ENCODE results near the gene OR7A10. TPM values are rescaled to one million over a fixed set of nuclear protein-coding genes. Genes with fewer than 3 reads are reported as not detected.

OR7A10 gene
- polyA plus RNA-seq (2011; rRNA removed) (not detected in 2 replicates), polyA minus RNA-seq (2011; rRNA and poly(A)+ RNA removed) (not detected in 2 replicates)

DNA sequence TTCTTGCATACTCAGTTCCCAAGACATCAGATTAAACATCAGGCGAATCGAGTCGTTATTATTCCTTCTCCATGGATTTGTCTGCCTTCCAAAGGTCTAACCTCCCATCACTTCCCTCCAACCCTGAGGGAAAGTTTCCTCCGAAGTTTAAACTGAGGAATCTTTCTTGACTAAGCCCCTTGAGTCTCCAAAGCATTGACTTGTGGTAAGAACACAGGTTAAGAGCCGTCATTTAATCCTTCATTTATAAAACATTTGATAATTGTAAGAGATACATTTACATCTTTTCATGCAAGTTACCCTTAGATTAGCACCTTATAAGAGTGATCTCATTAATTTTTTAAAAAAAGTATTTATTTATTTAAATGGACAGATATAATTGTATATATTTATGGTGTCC is at the start of gene OR7A10:
Gene OR7A10, minus strand, starts transcription at position 101 of the 400 bp plus-strand sequence. CDS start 7,045 bp downstream, outside the sequence.
- DNase-seq (ENCODE audit: low read depth), result no peak
- Histone ChIP-seq H3K4me3 (ENCODE audit: low read depth, low read length) (no peak within 1 kb of the TSS), H3K27me3 (ENCODE audit: control insufficient read depth, insufficient read depth, low read length) (peaks cover 1% of the 10 kb centered on the region; the same call in 1 of the 2 replicates), H3K36me3 (ENCODE audit: control insufficient read depth, insufficient read depth, low read length) (no peaks in the 10 kb centered on the region)
- CTCF ChIA-PET, result no interaction called here
- TF ChIP-seq, protein P1, sequence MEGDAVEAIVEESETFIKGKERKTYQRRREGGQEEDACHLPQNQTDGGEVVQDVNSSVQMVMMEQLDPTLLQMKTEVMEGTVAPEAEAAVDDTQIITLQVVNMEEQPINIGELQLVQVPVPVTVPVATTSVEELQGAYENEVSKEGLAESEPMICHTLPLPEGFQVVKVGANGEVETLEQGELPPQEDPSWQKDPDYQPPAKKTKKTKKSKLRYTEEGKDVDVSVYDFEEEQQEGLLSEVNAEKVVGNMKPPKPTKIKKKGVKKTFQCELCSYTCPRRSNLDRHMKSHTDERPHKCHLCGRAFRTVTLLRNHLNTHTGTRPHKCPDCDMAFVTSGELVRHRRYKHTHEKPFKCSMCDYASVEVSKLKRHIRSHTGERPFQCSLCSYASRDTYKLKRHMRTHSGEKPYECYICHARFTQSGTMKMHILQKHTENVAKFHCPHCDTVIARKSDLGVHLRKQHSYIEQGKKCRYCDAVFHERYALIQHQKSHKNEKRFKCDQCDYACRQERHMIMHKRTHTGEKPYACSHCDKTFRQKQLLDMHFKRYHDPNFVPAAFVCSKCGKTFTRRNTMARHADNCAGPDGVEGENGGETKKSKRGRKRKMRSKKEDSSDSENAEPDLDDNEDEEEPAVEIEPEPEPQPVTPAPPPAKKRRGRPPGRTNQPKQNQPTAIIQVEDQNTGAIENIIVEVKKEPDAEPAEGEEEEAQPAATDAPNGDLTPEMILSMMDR (IDR thresholded peaks at IDR 0.05; ENCODE audit: insufficient read depth, low read depth, low read length), result no peak
- POLR2A ChIA-PET, result no interaction called here

DNA sequence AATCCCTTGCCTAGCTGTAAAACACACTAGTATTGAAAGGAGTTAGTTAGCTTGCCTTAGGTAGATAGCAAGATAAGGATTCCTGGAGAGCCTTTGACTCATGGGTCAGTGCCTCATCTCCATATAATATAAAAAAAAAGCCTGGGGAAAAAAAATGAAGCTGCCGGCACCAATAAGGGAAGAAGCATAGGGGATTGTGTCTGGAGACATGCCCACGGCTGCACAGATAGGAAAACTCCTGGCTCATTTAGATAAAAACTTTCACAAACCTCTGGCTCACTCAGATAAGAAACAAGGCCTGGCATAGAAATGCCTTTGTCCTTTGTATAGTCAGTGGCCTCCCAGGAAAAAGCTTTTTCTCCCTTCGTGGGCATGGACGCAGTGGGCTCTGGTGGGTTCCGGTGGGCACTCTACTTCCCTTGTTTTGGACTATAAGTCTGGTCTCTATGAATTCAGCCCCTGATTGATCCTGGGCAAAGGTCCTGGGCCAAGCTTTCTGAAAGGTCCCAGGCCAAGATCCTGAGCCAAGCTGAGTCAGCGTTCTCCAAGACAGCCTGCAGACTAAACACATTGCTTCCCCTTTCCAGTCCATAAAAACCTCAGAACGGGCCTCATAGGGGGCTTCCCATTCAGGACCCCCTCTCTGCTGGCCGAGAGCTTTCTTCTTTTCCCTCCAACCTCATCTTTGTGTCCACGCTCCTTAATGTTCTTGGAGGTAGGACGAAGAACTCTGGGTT is 42.1 kb upstream of the OR7A10 start:
- CTCF ChIA-PET, result interaction anchor here (0.7 to 2.7 kb wide), 4 partner anchors 18 to 319 kb away, joined by 3 to 11 read pairs (median 6); partner anchors contain the start of gene NDUFB7
- TF ChIP-seq, protein P1 (IDR thresholded peaks at IDR 0.05; ENCODE audit: insufficient read depth, low read depth, low read length), result no peak
- Histone ChIP-seq H3K27me3 (ENCODE audit: control insufficient read depth, insufficient read depth, low read length) (peaks cover 2% of the 10 kb centered on the region; the same call in 1 of the 2 replicates), H3K4me3 (ENCODE audit: low read depth, low read length) (no peak overlapping the region), H3K36me3 (ENCODE audit: control insufficient read depth, insufficient read depth, low read length) (no peaks in the 10 kb centered on the region)
- POLR2A ChIA-PET, result no interaction called here
- no peak for DNase-seq (ENCODE audit: low read depth)

DNA sequence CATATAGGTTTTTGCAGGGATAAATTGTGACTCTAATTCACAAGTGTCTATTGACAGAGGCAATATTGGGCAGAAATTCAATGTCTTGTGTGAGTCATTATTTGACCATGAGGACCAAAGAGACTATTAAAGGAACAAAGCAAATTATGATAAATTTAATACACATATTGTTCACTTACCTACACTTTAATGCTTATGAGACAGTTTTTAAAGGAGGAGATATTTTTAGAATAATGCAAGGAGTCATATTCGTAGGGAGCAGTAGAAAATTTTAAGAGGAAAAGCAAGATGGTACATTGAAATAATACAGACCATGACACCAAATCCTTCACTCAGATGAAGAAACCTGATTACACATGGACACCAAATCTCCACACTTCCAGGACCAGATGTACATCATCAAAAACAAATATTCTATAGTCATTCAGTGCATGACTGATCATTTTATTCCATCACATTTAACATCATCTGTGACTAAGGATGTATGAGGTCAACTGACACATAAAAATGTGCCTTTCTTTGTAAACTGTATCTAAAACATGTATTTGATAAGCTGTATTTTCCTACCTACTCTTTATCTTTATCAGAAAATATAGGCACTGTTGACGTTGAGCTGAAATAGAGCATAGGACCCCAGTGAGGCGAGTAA is 41.4 kb upstream of the OR7A10 start:
- DNase-seq (ENCODE audit: low read depth), result no peak
- ChIA-PET CTCF (interaction anchor here (0.6 to 2.7 kb wide), 4 partner anchors 18 to 318 kb away, joined by 3 to 11 read pairs (median 5); partner anchors contain the start of gene NDUFB7), POLR2A (no interaction called here)
- Histone ChIP-seq H3K27me3 (ENCODE audit: control insufficient read depth, insufficient read depth, low read length) (peaks cover 3% of the 10 kb centered on the region; the same call in 1 of the 2 replicates), H3K36me3 (ENCODE audit: control insufficient read depth, insufficient read depth, low read length) (no peaks in the 10 kb centered on the region), H3K4me3 (ENCODE audit: low read depth, low read length) (no peak overlapping the region)
- TF ChIP-seq, protein P1 (IDR thresholded peaks at IDR 0.05; ENCODE audit: insufficient read depth, low read depth, low read length), result no peak

DNA sequence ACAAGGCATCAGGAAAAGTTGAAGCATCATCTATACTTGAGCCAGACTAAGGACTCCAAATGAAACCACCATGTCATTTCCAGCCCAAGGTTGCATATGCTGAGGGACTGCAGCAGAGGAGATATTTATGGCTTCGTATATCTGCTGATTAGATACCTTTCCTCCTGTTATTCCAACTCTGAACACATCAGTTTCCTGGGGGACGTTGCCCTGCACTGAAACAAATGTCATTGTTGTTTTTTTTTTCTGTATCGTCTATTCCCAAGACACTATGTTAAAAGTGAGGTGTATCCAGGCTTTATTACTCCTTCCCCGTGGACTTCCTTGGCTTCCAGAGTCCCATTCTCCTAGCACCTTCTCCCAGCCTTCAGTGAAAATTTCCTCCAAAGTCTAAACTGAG is 37.3 kb upstream of the OR7A10 start, which contains the start of gene OR7A17:
Gene OR7A17, minus strand, starts transcription at position 101 of the 400 bp plus-strand sequence. CDS start 4,777 bp downstream, outside the sequence.
- H3K4me3 ChIP-seq (ENCODE audit: low read depth, low read length), result no peak within 1 kb of the TSS
- H3K36me3 ChIP-seq (ENCODE audit: control insufficient read depth, insufficient read depth, low read length), result no peaks in the 10 kb centered on the region
- CTCF ChIA-PET, result interaction anchor here (1.1 kb wide), 1 partner anchor 100 kb away, joined by 4 read pairs; no protein-coding TSS in a partner anchor
- POLR2A ChIA-PET, result no interaction called here
- DNase-seq (ENCODE audit: low read depth), result no peak
- TF ChIP-seq, protein P1 (IDR thresholded peaks at IDR 0.05; ENCODE audit: insufficient read depth, low read depth, low read length), result no peak
- H3K27me3 ChIP-seq (ENCODE audit: control insufficient read depth, insufficient read depth, low read length), result peaks cover 5% of the 10 kb centered on the region; the same call in 1 of the 2 replicates
